Measurements from ENCODE around the gene NPDC1. TPM values are rescaled to one million over a fixed set of nuclear protein-coding genes. Genes with fewer than 3 reads are reported as not detected.

NPDC1 gene
- total RNA-seq, 2 experiments from 2014 or later, result 15.3 to 16.0 TPM

GRCh38 chr9:137082925-137083290 is 36.9 kb upstream of the NPDC1 start:
- Mint-ChIP-seq H3K27me3 (no peaks in the 10 kb centered on the region), H3K36me3 (ENCODE audit: low read depth) (peaks cover 16% of the 10 kb centered on the region), H3K27ac (no peak overlapping the region), H3K4me3 (no peak overlapping the region), H3K9me3 (no peaks in the 10 kb centered on the region), H3K4me1 (ENCODE audit: low read depth) (peaks cover 20% of the 10 kb centered on the region)
- no peak overlapping the region for H3K27ac ChIP-seq (ENCODE audit: low read depth in 1 of 2, low read length in 2 of 2)
- no peaks in the 10 kb centered on the region for H3K9me3 ChIP-seq (ENCODE audit: control insufficient read depth in 1 of 2, insufficient read depth in 1 of 2, low read length in 2 of 2)
- ATAC-seq (ENCODE audit: poor library complexity) (no peak), DNase-seq (no peak)
- H3K36me3 ChIP-seq (ENCODE audit: insufficient read depth, low read length), result peaks cover 10% of the 10 kb centered on the region
- ChIA-PET POLR2A (no interaction called here), CTCF (interaction anchor here (1.5 kb wide), 1 partner anchor 13 kb away, joined by 6 read pairs; no protein-coding TSS in a partner anchor)
- peaks cover 32% of the 10 kb centered on the region for H3K4me1 ChIP-seq (ENCODE audit: insufficient read depth, low read length)
- H3K27me3 ChIP-seq (ENCODE audit: control insufficient read depth in 1 of 2, insufficient read depth in 2 of 2, low read length in 2 of 2), result no peaks in the 10 kb centered on the region
- no peak overlapping the region for H3K4me3 ChIP-seq (ENCODE audit: low read length)
- TF ChIP-seq, protein P1, sequence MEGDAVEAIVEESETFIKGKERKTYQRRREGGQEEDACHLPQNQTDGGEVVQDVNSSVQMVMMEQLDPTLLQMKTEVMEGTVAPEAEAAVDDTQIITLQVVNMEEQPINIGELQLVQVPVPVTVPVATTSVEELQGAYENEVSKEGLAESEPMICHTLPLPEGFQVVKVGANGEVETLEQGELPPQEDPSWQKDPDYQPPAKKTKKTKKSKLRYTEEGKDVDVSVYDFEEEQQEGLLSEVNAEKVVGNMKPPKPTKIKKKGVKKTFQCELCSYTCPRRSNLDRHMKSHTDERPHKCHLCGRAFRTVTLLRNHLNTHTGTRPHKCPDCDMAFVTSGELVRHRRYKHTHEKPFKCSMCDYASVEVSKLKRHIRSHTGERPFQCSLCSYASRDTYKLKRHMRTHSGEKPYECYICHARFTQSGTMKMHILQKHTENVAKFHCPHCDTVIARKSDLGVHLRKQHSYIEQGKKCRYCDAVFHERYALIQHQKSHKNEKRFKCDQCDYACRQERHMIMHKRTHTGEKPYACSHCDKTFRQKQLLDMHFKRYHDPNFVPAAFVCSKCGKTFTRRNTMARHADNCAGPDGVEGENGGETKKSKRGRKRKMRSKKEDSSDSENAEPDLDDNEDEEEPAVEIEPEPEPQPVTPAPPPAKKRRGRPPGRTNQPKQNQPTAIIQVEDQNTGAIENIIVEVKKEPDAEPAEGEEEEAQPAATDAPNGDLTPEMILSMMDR (IDR thresholded peaks at IDR 0.05), result no peak
- intact Hi-C loops (cut with DNase I, micrococcal nuclease), result no loop called here

DNA sequence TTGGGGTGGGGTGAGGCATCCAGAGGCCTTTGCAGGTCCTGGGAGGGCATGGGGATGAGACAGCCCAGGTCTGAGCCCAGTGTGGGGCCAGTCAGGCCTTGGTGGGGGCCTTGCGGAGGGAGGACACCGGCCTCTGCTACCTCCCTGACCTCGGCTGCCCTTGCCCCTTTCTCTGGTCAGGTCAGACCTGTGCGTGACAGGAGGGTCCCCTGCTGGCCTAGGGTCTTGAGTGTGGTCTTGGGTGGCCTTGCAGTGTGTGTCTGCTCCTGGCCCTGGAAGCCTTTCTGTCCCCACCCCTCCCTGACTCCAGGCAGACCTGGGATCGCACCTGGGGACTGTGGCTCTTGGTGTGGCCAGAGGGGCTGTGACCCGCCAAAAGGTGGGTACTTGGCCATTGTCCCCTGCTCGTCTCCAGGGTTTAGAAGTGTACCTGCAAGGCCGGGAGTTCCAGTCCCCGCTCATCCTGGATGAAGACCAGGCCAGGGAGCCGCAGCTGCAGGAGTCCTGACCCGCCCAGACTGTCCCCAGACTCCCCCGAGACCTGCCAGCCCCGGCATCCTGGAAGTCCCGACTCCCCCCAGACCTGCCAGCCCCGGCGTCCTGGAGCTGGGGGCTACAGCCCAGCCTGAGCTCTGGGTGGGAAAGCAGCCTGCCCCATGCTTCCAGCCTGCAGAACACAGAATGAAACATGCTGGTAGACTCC is 36.4 kb upstream of the NPDC1 start:
- Mint-ChIP-seq H3K36me3 (ENCODE audit: low read depth) (peaks cover 10% of the 10 kb centered on the region), H3K4me1 (ENCODE audit: low read depth) (peaks cover 15% of the 10 kb centered on the region), H3K27me3 (no peaks in the 10 kb centered on the region), H3K4me3 (peak overlapping the region; percentile 42), H3K27ac (no peak overlapping the region), H3K9me3 (no peaks in the 10 kb centered on the region)
- TF ChIP-seq, protein P1 (IDR thresholded peaks at IDR 0.05), result no peak
- Histone ChIP-seq H3K4me3 (ENCODE audit: low read length) (no peak overlapping the region), H3K36me3 (ENCODE audit: insufficient read depth, low read length) (peaks cover 10% of the 10 kb centered on the region), H3K9me3 (ENCODE audit: control insufficient read depth in 1 of 2, insufficient read depth in 1 of 2, low read length in 2 of 2) (no peaks in the 10 kb centered on the region), H3K27me3 (ENCODE audit: control insufficient read depth in 1 of 2, insufficient read depth in 2 of 2, low read length in 2 of 2) (no peaks in the 10 kb centered on the region), H3K27ac (ENCODE audit: low read depth in 1 of 2, low read length in 2 of 2) (no peak overlapping the region), H3K4me1 (ENCODE audit: insufficient read depth, low read length) (peaks cover 29% of the 10 kb centered on the region)
- DNase-seq (no peak), ATAC-seq (ENCODE audit: poor library complexity) (no peak)
- ChIA-PET POLR2A (interaction anchor here (1.3 kb wide), 1 partner anchor 14 kb away, joined by 4 read pairs; no protein-coding TSS in a partner anchor), CTCF (interaction anchor here (0.8 kb wide), 1 partner anchor 53 kb away, joined by 4 read pairs; no protein-coding TSS in a partner anchor)
- intact Hi-C loops (cut with DNase I, micrococcal nuclease), result no loop called here

DNA sequence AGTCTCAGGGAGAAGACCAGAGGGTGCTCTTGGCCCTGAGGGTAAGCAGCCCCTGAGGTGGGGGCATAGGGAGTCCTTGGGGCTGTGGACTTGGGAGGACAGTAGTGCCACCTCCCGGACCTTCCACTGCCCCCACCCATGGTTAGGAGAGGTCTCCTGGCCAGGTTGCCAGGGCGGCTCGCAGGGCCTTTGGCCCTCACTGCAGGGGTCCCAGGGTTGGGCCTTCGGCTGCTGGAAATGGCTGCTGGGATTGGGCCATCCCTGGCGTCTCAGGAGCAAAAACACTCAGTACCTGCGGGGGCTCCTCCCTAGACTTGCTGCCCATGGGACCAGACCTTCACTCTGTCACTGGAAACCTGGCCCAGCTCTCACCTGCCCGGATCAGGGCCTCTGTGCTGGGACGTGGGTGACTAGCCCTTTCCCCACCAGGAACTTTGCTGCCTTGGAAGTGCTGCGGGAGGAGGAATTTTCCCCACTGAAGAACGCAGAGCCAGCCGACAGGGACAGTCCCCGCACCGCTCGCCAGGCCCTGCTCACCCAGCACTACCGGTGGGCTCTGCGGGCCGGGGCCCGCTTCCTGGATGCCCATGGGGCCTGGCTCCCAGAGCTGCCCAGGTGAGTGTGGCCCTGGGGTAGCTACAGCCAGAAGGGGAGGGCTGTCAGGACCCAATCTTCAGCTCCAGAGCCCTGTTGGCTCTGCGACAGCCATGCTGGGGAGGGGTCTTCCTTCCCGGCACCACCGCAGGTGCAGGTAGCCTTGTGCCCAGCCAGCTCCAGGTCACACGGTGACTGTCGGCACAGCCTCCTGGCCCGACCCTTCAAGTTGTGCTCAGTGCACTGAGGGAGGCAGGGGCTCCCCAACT is 34.5 kb upstream of the NPDC1 start:
- Histone ChIP-seq H3K36me3 (ENCODE audit: insufficient read depth, low read length) (peaks cover 10% of the 10 kb centered on the region), H3K27ac (ENCODE audit: low read depth in 1 of 2, low read length in 2 of 2) (no peak overlapping the region), H3K4me3 (ENCODE audit: low read length) (no peak overlapping the region), H3K4me1 (ENCODE audit: insufficient read depth, low read length) (peaks cover 23% of the 10 kb centered on the region), H3K27me3 (ENCODE audit: control insufficient read depth in 1 of 2, insufficient read depth in 2 of 2, low read length in 2 of 2) (no peaks in the 10 kb centered on the region), H3K9me3 (ENCODE audit: control insufficient read depth in 1 of 2, insufficient read depth in 1 of 2, low read length in 2 of 2) (no peaks in the 10 kb centered on the region)
- Mint-ChIP-seq H3K27ac (no peak overlapping the region), H3K9me3 (no peaks in the 10 kb centered on the region), H3K4me3 (no peak overlapping the region), H3K27me3 (no peaks in the 10 kb centered on the region), H3K36me3 (ENCODE audit: low read depth) (peaks cover 4% of the 10 kb centered on the region), H3K4me1 (ENCODE audit: low read depth) (peaks cover 5% of the 10 kb centered on the region)
- ATAC-seq (ENCODE audit: poor library complexity), result no peak
- CTCF ChIA-PET, result interaction anchor here (1.0 kb wide), 1 partner anchor 156 kb away, joined by 3 read pairs; no protein-coding TSS in a partner anchor
- no peak for DNase-seq
- intact Hi-C loops (cut with DNase I, micrococcal nuclease), result no loop called here
- POLR2A ChIA-PET, result no interaction called here
- TF ChIP-seq, protein P1 (IDR thresholded peaks at IDR 0.05), result no peak
